Stimulated activated CD8-positive, alpha-beta memory T cell treated with anti-CD3 and anti-CD28 coated beads, Interleukin-7, amount 100 ng/mL, for 1 hour (primary cell): ENCODE data around the gene GADD45A.
"Not testable (repeated sequence)": the region's sequence is repeated elsewhere in the genome, so short reads cannot be mapped to it uniquely, and the experiment has no call there.

Experiments used
- DNase-seq, 2 donors: peaks; one replicate each; pipeline ENCODE4 v3.0.0-alpha.2; 2020; ENCODE audit warnings: low read depth in 2 of 2

Gene GADD45A

DNA sequence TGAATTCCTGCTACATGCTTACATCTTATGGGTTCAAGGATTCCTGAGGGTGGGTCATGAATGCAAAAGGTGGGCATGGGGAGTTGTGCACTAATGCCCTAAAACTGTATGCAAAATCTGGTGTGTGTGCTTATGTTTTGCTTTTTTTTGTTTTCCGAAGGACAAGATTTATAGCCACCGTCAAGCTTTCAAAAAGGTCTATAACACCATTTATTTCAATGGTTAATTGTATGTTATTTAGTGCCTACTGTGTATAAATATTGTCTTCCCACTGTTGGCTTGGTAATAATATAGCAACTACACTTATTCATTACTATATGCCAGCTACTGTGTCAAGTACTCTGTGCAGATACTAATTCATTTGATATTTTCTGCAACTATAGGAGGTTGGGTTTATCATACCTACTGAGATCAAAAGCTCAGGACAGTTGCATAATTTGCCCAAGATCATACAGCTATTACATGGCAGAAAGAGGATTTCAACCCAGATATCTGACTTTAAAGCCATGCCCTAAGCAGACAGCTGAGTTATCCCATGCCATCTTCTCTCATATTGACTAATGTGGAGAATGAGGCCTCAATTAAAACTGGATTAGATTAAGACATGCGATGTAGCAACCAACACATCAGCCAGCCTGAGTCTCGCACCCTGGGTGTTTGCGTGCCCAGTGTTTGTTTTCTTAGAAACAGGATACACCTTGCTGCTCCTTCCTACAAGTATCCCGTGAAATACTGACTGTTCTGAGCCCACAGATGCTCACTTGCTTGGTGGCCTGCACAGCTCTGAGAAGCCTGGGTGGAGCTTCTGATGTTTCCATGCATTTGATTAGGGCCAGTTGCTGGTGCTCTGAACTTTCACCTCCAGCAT, 34.6 kb downstream of the GADD45A start:
- DNase-seq: no peak

DNA sequence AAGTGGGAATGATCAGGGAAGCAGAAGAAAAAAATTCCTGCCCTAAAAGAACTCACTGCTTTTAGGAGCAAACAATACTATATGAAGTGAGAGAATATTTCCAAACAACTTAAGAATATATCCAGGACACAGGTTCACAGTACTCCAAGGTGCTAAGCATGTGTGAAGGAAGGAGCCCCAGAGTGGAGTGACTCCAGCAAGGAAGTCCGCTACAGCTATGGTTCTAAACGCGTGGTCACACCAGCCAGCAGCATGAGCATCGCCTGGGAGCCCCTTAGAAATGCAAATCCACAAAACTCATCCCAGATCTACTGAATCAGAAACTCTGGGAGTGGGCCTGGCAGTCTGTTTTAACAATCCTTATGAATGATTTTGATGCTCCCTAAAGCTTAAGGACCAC, 36.1 kb downstream of the GADD45A start:
- DNase-seq: no peak

DNA sequence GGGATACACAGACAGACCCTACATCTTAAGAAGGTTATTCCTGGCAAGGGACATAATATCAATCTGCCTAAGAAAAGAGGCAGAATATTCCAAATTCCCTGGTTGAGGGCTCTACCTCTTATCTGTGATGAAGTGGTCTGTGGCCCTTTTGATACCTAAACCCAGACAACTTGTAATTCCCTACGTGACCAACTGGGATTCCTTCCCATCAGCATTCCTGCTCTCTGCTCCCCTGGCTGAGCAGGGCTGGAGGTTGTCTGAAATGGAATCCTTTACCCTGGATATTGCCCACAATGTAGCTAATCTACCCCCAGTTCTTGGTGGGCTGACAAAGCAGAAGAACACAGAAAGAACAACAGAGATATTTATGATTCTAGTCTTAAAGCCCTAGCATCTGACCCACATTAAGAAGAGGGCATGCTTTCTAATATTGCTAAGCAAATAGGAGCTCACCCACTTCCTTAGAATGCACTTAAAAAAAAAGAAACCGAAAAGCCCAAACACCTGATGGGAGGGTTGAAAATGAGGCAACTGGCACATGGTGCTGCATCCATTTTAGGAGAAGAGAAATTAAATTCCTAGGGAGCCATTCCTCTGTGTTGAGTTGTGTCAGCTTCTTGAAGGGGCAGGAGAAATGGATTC, 36.8 kb downstream of the GADD45A start:
- no peak for DNase-seq

DNA sequence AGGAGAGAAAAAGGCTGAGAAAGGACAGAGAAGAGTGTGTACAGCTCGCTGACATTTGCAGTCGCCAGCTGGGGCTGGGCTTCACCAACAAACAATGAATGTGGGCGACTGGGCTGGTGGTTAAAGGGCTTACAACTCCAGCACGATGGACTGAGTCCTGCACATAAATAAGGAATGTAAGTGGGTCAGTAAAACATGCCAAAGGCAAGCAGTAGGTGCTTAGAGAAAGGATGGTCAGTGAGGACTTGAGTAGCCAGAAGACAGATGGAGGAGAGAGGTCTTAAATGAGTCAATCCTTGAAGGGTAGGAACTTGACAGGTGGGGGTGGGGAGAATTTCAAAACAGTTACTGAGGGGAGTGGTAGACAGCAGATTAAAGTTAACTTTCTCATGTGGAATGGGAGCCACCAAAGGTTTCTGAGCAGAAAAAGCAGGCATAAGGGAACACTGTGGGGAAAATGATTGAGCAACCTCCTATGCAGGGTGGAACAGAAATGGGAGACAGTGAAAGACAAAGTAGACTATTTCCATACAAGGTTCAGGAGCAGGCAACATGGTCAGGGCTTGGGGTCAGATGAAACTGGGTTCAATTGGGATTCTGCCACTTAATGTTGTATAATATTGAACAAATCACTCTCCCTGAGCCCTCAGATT, 37.4 kb downstream of the GADD45A start:
- no peak for DNase-seq

DNA sequence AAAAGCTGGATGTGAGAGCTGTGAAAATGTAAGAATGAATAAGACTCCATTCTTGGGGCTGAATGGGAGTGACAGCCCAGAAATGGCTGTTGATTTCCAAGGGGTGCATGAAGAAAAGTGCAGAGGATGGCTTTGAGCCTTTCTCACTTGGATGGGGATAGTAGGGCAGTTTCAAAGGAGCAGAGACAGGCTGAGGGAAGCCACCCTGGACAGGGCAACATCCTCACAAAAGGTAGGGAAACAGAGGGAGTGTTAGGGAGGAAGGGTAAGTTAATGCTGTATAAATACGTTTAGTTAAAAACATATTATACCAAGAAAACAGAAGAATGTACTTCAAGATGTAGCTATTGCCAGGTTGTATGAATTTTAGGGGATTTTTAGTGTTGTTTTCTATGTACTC, 38.1 kb downstream of the GADD45A start:
- no peak for DNase-seq

DNA sequence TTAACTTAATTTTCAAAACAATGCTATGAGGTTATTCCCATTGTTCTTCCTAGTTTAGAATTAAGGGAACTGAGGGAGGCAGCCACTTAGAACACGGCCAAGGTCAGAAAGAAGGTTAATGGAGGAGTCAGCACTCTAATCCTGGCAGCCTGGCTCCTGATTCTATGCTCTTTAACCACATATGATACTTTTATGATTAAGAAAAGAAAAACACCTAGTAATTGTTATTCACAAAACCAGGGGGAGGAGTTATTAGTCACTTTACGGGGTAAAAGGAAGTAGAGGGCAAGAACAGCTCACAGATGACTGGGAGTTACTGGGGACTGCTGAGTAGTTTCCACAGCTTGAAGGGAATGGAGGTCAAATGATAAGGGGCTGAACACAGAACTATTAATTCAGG, 38.6 kb downstream of the GADD45A start:
- DNase-seq: no peak

DNA sequence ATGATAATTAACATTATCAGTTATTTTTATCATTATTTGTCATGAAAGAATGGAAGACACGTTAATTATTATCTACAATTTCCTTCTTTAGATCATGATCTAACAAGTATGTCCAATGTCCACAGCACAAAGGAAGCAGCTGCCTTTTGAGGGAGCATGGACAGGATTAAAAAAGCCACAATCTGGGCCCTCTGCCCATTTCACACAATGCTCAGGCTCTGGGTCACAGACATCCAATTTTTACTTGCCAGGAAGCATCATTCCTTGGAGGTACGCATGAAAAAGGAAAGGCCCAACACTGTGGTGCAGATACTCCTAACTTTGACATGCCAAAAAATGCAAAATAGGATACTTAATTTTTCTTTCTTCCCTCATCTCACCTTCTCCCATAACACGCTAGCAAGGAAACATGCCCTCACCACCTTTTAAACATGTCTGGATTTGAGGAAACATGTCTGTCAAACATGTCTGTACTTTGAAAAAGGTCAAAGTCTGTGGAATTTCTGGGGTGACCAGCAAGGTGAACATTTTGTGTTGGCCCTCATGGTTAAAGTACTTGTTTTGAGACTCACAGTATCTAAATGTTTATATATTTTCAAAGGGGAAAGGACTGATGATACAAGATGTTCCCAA, 40.0 kb downstream of the GADD45A start:
- no peak for DNase-seq

DNA sequence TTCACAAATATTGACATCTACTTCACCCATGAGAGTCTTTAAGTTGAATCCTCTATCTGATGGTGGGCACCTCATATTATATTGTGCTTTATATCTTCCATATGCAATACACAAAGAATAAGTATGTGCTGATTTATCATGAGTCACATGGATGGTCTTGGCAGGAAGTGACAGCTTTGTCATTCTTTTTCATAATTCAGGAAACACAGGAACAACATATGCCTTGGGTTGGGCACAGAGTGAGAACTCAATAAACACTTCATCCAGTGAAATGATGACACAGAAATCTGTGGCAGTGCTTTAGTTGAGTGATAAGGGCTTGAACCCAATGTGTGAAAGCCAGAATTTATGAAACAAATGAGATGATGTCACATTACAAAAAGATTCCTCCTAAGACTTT, 41.2 kb downstream of the GADD45A start:
- DNase-seq: no peak

DNA sequence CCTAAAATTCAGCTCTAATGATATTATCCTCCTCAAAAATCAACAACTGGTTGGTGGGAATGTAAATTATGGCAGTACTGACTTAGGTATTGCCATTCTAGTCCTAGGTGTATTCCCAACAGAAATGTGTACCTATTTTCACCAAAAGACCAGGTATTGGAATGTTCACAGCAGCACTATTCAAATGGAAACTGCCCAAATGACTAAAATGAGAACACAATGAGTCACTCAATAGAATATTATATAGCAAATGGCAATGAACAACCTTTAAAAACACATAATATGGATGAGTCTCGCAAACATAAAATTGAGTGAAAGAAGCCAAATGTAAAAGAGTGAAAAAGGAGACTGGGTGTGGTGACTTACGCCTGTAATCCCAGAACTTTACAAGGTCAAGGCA, 44.9 kb downstream of the GADD45A start:
- no peak for DNase-seq

DNA sequence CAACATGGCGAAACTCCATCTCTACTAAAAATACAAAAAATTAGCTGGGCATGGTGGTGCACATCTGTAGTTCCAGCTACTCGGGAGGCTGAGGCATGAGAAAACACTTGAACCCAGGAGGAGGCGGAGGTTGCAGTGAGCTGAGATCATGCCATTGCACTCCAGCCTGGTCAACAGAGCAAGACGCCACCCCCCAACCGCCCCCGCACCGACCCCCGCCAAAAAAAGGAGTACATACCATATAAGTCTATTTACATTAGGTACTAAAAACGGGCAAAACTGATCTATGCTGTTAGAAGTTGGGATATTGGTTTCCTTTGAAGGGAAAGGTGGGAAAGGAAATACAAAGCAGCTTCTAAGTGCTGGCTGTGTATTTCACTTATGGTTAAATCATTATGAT, 45.3 kb downstream of the GADD45A start:
- DNase-seq: not testable (repeated sequence)

DNA sequence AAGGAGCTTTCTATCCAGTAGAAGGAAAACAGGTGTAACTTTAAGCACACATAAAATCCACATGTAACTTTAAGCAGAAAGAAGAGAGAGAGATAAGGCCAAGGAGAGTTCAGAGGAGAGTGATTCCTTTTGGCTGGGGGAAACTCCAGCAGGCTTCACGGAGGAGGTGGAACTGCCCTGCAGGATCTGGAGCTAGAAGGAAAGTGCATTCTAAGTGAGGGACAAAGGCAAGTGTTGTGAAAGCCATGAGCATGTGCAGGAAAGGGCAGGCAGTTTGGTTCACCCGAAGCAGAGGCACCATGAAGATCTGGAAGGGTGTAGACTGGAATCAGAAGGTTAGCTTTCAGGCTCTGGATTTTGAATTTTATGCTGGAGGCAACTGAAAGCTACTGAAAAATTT, 46.3 kb downstream of the GADD45A start:
- no peak for DNase-seq

DNA sequence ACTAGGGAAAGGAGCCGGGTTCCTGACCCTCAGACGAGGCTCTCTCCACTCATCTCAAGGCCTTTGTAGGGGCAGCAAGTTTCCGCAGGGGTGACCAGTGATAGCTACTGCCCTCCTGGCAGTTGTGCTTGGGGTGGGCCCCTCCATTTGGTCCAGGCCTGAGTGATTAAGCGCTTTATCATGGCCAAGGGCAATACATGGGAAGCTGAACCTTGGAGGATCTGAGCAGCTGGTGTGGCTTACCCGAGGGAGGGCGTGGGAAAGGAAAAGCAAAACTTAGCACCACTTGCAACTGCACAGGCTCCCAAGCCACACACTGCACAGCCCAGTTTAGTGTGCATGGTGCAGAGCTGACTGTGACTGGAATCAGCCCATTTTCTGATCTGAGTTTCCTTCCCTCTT, 47.8 kb downstream of the GADD45A start:
- DNase-seq: no peak

DNA sequence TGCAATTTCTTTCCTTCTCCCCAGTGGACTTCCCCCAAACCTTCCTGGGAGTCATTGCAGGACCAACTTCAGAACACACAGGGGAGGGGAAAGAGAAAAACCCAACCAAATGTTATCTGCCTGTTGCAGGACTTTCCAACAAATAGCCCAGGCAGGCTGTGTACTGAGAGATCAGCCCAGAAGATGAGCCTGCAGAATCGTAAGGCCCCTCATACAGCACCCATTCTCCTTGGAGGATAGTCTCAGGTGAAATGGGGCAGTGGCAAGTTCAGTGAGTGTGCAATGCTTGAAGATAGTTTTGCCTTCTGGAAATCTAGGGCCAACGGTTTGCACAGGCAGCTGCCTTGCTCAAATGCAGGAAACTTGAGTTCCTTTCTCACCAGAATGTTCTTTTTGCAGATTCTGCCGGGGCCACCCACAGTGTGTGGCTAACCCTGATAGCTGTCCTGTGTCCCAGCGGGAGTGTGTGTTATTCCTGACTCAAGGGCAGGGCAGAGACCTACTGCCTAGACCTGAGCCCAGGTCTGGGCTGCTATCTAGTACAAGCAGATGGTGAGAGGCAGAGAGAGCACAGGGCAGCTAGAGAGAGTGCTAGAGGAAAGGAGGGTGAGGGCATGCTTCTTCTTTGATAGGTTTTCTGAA, 48.8 kb downstream of the GADD45A start:
- no peak for DNase-seq

DNA sequence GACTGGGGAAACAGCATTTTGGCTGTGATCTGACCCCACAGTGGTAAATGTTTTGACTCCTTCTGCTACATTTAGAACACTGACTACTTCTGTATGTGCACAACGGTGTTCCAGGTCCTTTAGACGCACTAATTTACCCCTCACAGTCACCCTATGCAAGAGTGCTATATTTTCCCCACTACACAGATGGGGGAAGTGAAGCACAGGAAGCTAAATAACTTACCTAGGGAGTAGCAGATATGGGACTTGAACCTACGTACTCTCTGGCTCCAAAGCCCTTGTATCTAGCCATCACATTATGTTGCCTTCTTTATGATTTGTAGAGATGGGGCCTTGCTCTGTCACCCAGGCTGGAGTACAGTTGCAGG, 49.3 kb downstream of the GADD45A start:
- DNase-seq: no peak

DNA sequence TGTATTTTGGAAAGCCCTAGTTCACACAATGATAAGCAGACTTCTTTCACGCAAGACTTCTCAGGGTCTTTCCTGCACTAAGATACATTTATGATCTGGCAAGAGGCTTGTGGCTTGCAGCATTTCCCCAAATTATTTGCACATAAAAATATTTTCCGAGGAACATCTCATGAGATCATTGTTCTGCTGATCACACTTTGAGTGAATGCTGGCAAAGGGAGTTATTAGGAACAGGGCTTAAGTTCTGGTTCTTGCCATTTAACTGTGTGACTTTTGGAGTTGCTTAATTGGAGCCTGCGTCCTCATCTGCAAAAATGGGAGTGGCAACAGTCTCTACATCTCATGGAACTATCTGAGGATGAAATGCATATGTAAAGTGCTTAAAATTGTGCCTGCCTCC, 50.2 kb downstream of the GADD45A start:
- DNase-seq: no peak

DNA sequence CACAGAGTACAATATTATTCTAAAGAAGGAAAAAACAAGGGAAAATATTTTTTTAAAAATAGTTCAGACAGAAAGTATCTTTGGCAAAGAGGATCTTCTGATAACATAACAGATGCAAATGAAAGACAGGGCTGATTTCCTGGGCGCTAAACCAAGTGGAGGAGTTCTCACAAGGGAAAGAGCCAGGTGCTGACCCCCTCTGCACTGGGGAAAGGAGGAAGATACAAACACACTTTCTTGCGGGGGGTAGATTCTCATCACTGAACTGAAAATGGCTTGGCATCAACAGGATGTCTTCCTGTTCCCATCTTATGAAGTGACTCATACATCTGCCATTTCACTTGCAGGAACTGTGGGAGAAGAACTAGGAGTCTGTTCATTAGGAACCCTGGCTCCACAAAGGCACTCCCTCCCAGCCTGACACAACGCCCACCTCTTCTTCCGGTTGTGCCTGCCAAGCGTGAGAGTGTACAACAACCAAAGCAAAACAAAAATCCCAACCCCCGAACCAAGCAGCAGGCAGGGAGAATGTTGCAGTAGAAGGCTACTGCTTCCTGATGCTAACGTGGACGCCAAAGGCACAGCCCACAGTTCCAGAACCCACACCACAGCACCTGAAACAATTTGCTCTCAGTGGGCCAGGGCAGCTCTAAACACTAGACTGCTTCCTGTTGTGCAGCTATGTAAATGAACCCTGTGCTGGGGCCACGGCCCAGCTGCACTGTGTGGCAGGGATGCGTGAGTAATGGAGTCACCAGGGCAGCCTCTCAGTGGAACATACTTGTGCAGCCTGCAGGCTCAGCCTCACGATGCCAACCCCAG, 51.0 kb downstream of the GADD45A start:
- DNase-seq: no peak

DNA sequence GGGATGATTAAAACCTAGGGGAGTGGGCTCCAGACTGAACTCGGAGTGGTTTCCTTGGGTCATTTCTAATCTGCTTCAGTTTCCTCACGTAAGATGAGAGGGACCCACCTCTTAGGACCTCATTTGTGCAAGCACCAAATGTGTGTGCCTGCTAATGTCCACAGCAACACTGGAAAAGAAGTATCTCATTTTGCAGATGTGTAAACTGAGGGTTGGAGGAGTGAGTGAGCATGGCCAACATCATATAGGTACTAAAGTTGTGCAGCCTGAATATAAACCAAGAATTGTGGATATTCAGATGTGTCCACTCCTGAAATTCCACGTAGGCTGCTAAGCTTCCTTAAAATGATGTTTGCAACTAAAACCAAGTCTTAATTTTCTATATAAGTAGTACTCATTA, 51.7 kb downstream of the GADD45A start:
- no peak for DNase-seq

DNA sequence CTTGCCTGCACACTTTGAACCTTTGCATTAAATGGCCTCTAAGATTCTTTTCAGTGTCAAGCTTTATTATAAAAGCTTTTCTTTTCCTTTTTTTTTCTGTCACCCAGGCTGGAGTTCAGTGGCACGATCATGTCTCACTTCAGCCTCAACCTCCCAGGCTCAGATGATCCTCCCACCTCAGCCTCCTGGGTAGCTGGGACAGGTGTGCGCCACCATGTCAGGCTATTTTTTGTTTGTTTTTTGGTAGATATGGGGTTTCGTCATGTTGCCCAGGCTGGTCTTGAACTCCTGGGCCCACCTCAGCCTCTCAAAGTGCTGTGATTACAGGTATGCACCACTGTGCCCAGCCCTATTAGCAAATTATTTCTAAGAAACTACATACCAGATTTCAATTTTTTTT, 52.9 kb downstream of the GADD45A start:
- DNase-seq: no peak
